ENCODE measurements around the gene ATG7.

DNA sequence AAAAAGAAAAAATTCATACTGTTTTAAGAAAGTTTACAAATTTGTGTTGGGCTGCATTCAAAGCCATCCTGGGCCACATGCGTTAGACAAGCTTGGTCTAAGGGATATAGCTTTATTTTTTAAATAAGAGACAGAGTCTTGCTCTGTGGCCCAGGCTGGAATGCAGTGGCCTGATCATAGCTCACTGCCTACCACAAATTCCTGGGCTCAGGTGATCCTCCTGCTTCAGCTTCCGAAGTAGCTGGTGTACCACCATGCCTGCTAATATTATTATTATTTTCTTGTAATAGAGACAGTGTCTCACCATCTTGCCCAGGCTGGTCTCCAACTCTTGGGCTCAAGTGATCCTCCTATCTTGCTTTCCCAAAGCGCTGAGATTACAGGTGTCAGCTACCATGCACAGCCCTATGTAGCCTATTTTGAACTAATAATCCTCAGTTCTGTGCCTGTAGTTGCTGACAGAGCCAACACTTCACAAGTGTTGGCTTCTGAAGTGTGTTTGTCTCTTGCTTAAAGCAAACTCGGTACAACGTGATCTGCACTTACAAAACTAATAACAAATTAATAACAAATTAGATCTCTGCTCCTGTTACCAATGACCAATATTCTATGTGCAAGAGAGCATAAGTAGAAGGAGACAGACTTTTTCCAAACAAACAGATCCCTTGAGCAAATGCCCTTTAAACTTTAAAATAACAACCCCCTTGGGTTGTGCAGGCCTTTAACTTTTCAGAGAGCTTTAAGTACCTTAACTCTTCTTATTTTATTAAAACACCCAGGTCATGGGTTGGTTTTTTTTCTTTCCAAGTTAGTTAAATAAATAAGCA, 236.4 kb downstream of the ATG7 start:
- TF ChIP-seq CTCF (IDR thresholded peaks at IDR 0.05) (no peak), POLR2A (IDR thresholded peaks at IDR 0.05) (no peak)

All from uterus (tissue), 2 donors.